ENCODE data around the gene TRAPPC6A. TPM values are rescaled to one million over a fixed set of nuclear protein-coding genes. Genes with fewer than 3 reads are reported as not detected.

TRAPPC6A gene
- total and polyA plus RNA-seq, 2 of the 13 experiments (the other 11 are each of a cell fraction or from before 2014, with no cell fraction given) = 6.5 to 21.0 TPM

DNA sequence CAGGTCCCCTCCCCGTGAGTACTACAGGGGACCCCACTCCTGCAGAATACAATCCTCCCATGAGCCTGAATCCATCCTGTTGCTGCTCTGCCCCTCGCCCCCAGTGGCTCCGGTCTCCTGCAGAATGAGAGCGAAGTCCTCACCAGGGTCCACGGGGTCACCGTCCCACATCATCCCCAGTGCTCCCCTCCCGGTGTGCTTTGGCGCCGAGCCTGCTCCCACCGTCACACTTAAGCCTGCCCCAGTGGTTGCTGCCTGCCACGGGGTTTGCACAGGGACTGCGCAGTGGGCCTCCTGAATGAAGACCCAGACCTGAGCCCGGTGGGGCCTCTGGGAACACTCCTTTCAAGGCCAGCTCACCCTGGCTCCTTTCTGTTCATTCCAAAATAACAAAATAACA is 47.8 kb downstream of the TRAPPC6A start (continued):
- TF ChIP-seq ZC3H4 (CRISPR knock-in tag; IDR thresholded peaks at IDR 0.05; ENCODE audit: borderline replicate concordance) = no peak
- no peak for TF ChIP-seq RCOR2 (CRISPR knock-in tag; IDR thresholded peaks at IDR 0.05)
- TF ChIP-seq LCORL (IDR thresholded peaks at IDR 0.05) = no peak
- TF ChIP-seq LCORL (CRISPR knock-in tag; IDR thresholded peaks at IDR 0.05) = peak; percentile 10; the same call in 1 of the 2 replicates
- no peak for TF ChIP-seq SMAD3 (CRISPR knock-in tag; IDR thresholded peaks at IDR 0.05)
- no peak for TF ChIP-seq FOSL2 (CRISPR knock-in tag; IDR thresholded peaks at IDR 0.05)
- no peak for TF ChIP-seq ZNF143 (CRISPR knock-in tag; IDR thresholded peaks at IDR 0.05)
- TF ChIP-seq NCOA5 (CRISPR knock-in tag; IDR thresholded peaks at IDR 0.05) = no peak
- TF ChIP-seq YY1 (IDR thresholded peaks at IDR 0.05; ENCODE audit: insufficient read depth, insufficient replicate concordance, low read depth, low read length) = peak; percentile 10
- 0 out of 2 replicates have a peak, but pooled peaks have one; percentile 48 for TF ChIP-seq ESRRA (CRISPR knock-in tag; IDR thresholded peaks at IDR 0.05; ENCODE audit: low read depth)
- TF ChIP-seq ZNF766 (CRISPR knock-in tag; IDR thresholded peaks at IDR 0.05; ENCODE audit: borderline replicate concordance) = no peak
- peak; percentile 19; the same call in 1 of the 2 replicates for TF ChIP-seq GATAD2A (CRISPR knock-in tag; IDR thresholded peaks at IDR 0.05)
- peak; percentile 10; the same call in 1 of the 2 replicates for TF ChIP-seq ZFX (CRISPR knock-in tag; IDR thresholded peaks at IDR 0.05; ENCODE audit: low read depth)
- no peak for TF ChIP-seq STAG1 (CRISPR knock-in tag; IDR thresholded peaks at IDR 0.05)
- no peak for TF ChIP-seq KMT2B (CRISPR knock-in tag; IDR thresholded peaks at IDR 0.05)
- TF ChIP-seq, protein P1, sequence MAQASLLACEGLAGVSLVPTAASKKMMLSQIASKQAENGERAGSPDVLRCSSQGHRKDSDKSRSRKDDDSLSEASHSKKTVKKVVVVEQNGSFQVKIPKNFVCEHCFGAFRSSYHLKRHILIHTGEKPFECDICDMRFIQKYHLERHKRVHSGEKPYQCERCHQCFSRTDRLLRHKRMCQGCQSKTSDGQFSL (CRISPR knock-in tag; IDR thresholded peaks at IDR 0.05) = no peak
- no peak for TF ChIP-seq KLF16 (CRISPR knock-in tag; IDR thresholded peaks at IDR 0.05)
- no peak for TF ChIP-seq ZBTB42 (CRISPR knock-in tag; IDR thresholded peaks at IDR 0.05)
- TF ChIP-seq, protein P2, sequence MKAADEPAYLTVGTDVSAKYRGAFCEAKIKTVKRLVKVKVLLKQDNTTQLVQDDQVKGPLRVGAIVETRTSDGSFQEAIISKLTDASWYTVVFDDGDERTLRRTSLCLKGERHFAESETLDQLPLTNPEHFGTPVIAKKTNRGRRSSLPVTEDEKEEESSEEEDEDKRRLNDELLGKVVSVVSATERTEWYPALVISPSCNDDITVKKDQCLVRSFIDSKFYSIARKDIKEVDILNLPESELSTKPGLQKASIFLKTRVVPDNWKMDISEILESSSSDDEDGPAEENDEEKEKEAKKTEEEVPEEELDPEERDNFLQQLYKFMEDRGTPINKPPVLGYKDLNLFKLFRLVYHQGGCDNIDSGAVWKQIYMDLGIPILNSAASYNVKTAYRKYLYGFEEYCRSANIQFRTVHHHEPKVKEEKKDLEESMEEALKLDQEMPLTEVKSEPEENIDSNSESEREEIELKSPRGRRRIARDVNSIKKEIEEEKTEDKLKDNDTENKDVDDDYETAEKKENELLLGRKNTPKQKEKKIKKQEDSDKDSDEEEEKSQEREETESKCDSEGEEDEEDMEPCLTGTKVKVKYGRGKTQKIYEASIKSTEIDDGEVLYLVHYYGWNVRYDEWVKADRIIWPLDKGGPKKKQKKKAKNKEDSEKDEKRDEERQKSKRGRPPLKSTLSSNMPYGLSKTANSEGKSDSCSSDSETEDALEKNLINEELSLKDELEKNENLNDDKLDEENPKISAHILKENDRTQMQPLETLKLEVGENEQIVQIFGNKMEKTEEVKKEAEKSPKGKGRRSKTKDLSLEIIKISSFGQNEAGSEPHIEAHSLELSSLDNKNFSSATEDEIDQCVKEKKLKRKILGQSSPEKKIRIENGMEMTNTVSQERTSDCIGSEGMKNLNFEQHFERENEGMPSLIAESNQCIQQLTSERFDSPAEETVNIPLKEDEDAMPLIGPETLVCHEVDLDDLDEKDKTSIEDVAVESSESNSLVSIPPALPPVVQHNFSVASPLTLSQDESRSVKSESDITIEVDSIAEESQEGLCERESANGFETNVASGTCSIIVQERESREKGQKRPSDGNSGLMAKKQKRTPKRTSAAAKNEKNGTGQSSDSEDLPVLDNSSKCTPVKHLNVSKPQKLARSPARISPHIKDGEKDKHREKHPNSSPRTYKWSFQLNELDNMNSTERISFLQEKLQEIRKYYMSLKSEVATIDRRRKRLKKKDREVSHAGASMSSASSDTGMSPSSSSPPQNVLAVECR (CRISPR knock-in tag; IDR thresholded peaks at IDR 0.05; ENCODE audit: borderline replicate concordance) = no peak
- no peak for TF ChIP-seq CCDC6 (CRISPR knock-in tag; IDR thresholded peaks at IDR 0.05)
- TF ChIP-seq ONECUT2 (CRISPR knock-in tag; IDR thresholded peaks at IDR 0.05) = no peak
- 0 out of 2 replicates have a peak, but pooled peaks have one; percentile 35 for TF ChIP-seq ZBTB7B (CRISPR knock-in tag; IDR thresholded peaks at IDR 0.05)
- peak; percentile 36; the same call in 1 of the 2 replicates for TF ChIP-seq SAP130 (CRISPR knock-in tag; IDR thresholded peaks at IDR 0.05; ENCODE audit: low read depth)
- TF ChIP-seq RXRB (CRISPR knock-in tag; IDR thresholded peaks at IDR 0.05; ENCODE audit: borderline replicate concordance) = peak; percentile 17; the same call in 1 of the 2 replicates
- TF ChIP-seq, protein P3, sequence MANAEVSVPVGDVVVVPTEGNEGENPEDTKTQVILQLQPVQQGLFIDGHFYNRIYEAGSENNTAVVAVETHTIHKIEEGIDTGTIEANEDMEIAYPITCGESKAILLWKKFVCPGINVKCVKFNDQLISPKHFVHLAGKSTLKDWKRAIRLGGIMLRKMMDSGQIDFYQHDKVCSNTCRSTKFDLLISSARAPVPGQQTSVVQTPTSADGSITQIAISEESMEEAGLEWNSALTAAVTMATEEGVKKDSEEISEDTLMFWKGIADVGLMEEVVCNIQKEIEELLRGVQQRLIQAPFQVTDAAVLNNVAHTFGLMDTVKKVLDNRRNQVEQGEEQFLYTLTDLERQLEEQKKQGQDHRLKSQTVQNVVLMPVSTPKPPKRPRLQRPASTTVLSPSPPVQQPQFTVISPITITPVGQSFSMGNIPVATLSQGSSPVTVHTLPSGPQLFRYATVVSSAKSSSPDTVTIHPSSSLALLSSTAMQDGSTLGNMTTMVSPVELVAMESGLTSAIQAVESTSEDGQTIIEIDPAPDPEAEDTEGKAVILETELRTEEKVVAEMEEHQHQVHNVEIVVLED (CRISPR knock-in tag; IDR thresholded peaks at IDR 0.05; ENCODE audit: borderline replicate concordance) = no peak
- no peak for TF ChIP-seq KDM2A (CRISPR knock-in tag; IDR thresholded peaks at IDR 0.05; ENCODE audit: borderline replicate concordance, low read depth)
- no peak for TF ChIP-seq ZNF570 (CRISPR knock-in tag; IDR thresholded peaks at IDR 0.05; ENCODE audit: borderline replicate concordance)
- TF ChIP-seq SYNCRIP (IDR thresholded peaks at IDR 0.05; ENCODE audit: insufficient read depth, low read depth, low read length) = no peak

All from HepG2 (cell line).